Measurements from ENCODE around the gene CRLF1.
"Not testable (repeated sequence)": the region's sequence is repeated elsewhere in the genome, so short reads cannot be mapped to it uniquely, and the experiment has no call there.

The CRLF1 gene

GRCh38 chr19:18608805-18609716 lies 2.5 kb upstream of the CRLF1 start:
- no peak for DNase-seq (ENCODE audit: low read depth in 2 of 2)

- no peak for DNase-seq (ENCODE audit: low read depth in 2 of 2)
Observed at GRCh38 chr19:18608102-18608804, 1.7 kb upstream of the CRLF1 start.

- peak in 1 of 2 donors; percentile 27 for DNase-seq (ENCODE audit: low read depth in 2 of 2)
Observed at GRCh38 chr19:18607226-18608101, 865 bp upstream of the CRLF1 start.

GRCh38 chr19:18605546-18606280 lies 886 bp downstream of the CRLF1 start:
- DNase-seq (ENCODE audit: low read depth in 2 of 2), result no peak

GRCh38 chr19:18605196-18605545 lies 1.4 kb downstream of the CRLF1 start:
- DNase-seq (ENCODE audit: low read depth in 2 of 2), result no peak

GRCh38 chr19:18604820-18605159 lies 1.8 kb downstream of the CRLF1 start:
- no peak for DNase-seq (ENCODE audit: low read depth in 2 of 2)

GRCh38 chr19:18603958-18604819 lies 2.4 kb downstream of the CRLF1 start:
- no peak for DNase-seq (ENCODE audit: low read depth in 2 of 2)

- DNase-seq (ENCODE audit: low read depth in 2 of 2), result no peak
Observed at GRCh38 chr19:18603255-18603957, 3.2 kb downstream of the CRLF1 start.

- DNase-seq (ENCODE audit: low read depth in 2 of 2), result no peak
Observed at GRCh38 chr19:18601875-18602274, 4.7 kb downstream of the CRLF1 start.

GRCh38 chr19:18600692-18601397 lies 5.8 kb downstream of the CRLF1 start:
- not testable (repeated sequence) for DNase-seq (ENCODE audit: low read depth in 2 of 2)

GRCh38 chr19:18599485-18599884 lies 7.1 kb downstream of the CRLF1 start:
- DNase-seq (ENCODE audit: low read depth in 2 of 2), result no peak

- DNase-seq (ENCODE audit: low read depth in 2 of 2), result no peak
Observed at GRCh38 chr19:18597809-18598660, 8.6 kb downstream of the CRLF1 start.

- no peak for DNase-seq (ENCODE audit: low read depth in 2 of 2)
Observed at GRCh38 chr19:18596752-18597157, 9.8 kb downstream of the CRLF1 start.

GRCh38 chr19:18595475-18595874 lies 11.1 kb downstream of the CRLF1 start:
- no peak for DNase-seq (ENCODE audit: low read depth in 2 of 2)

GRCh38 chr19:18594824-18595373 lies 11.7 kb downstream of the CRLF1 start:
- no peak for DNase-seq (ENCODE audit: low read depth in 2 of 2)

- peak; percentile 39 to 67 for DNase-seq (ENCODE audit: low read depth in 2 of 2)
Observed at GRCh38 chr19:18594096-18594823, 12.3 kb downstream of the CRLF1 start.

- no peak for DNase-seq (ENCODE audit: low read depth in 2 of 2)
Observed at GRCh38 chr19:18593367-18594095, 13.1 kb downstream of the CRLF1 start.
